ENCODE results near the gene FPR1.

Gene FPR1

GRCh38 chr19:51704626-51705025, 47.1 kb downstream of the FPR1 start:
- DNase-seq (ENCODE audit: low read depth) = no peak

GRCh38 chr19:51703575-51704515, 47.8 kb downstream of the FPR1 start:
- peak; percentile 79 for DNase-seq (ENCODE audit: low read depth)

- no peak for DNase-seq (ENCODE audit: low read depth)
These were observed 48.7 kb downstream of the FPR1 start for GRCh38 chr19:51702825-51703574.

- DNase-seq (ENCODE audit: low read depth) = no peak
These were observed 49.4 kb downstream of the FPR1 start for GRCh38 chr19:51702103-51702824.

- DNase-seq (ENCODE audit: low read depth) = no peak
These were observed 50.1 kb downstream of the FPR1 start for GRCh38 chr19:51701468-51702100.

GRCh38 chr19:51699170-51699569, 52.5 kb downstream of the FPR1 start:
- no peak for DNase-seq (ENCODE audit: low read depth)

- no peak for DNase-seq (ENCODE audit: low read depth)
These were observed 53.4 kb downstream of the FPR1 start for GRCh38 chr19:51698296-51698695.

GRCh38 chr19:51697169-51697776, 54.4 kb downstream of the FPR1 start:
- no peak for DNase-seq (ENCODE audit: low read depth)

GRCh38 chr19:51696606-51697005, 55.1 kb downstream of the FPR1 start:
- no peak for DNase-seq (ENCODE audit: low read depth)
